ENCODE data around the gene CACNB1. TPM values are rescaled to one million over a fixed set of nuclear protein-coding genes. Genes with fewer than 3 reads are reported as not detected.

Gene CACNB1
- total RNA-seq, 1 experiment from 2014 or later: 20.0 TPM

DNA sequence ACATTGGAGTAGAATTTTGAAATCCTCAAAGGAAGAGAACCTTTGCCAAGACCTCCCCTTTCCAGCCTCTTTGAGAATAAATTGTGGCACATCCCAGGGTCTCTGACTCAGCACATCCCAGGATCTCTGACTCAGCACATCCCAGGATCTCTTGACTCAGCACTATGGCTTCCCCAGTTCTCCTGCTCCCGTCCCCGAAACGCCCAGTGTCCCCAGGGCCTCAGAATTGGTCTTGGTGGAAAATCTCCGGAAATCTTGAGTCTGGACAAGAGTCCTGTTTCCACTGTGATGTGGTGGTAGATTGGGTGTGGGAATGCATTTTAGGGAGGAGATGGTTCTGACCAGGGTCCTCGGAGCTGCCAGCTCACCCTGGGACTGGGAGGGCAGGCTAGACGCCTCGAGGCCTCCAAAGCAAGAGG, 65.3 kb downstream of the CACNB1 start:
- Histone ChIP-seq H2AK5ac (ENCODE audit: insufficient read length, low read length) (no peak overlapping the region), H4K91ac (ENCODE audit: insufficient read length, low read depth, low read length) (no peak overlapping the region), H2BK15ac (ENCODE audit: low read depth, low read length) (no peak overlapping the region), H3K4me1 (ENCODE audit: insufficient read depth, low read length) (no peaks in the 10 kb centered on the region; the same call in 1 of the 2 replicates), H3K18ac (ENCODE audit: insufficient read length, low read depth, low read length) (no peak overlapping the region), H3K27me3 (ENCODE audit: insufficient read depth, low read length) (no peaks in the 10 kb centered on the region), H3K9ac (ENCODE audit: extremely low read depth, insufficient read length, low read length) (no peak overlapping the region), H3K23ac (ENCODE audit: insufficient read length, low read depth, low read length) (no peak overlapping the region), H3K27ac (ENCODE audit: insufficient read length, low read depth, low read length) (no peak overlapping the region), H3K4ac (ENCODE audit: low read depth, low read length) (no peak overlapping the region), H3K4me2 (ENCODE audit: insufficient read depth, insufficient read length, low read length) (no peak overlapping the region), H2AFZ (ENCODE audit: low read length) (no peak overlapping the region), H4K8ac (replicated peaks; ENCODE audit: insufficient read length, low read depth, low read length) (no peak overlapping the region), H3K56ac (ENCODE audit: insufficient read length, low read depth, low read length) (no peak overlapping the region), H2BK12ac (ENCODE audit: insufficient read length, low read depth, low read length) (no peak overlapping the region), H3T11ph (ENCODE audit: low read length) (no peak overlapping the region), H3K79me1 (ENCODE audit: insufficient read depth, low read depth, low read length, poor library complexity, severe bottlenecking) (no peaks in the 10 kb centered on the region), H3K79me2 (ENCODE audit: insufficient read depth, low read length) (no peaks in the 10 kb centered on the region), H2BK20ac (ENCODE audit: low read depth, low read length, poor library complexity, severe bottlenecking) (no peak overlapping the region), H4K5ac (ENCODE audit: insufficient read length, low read depth, low read length) (no peak overlapping the region), H4K20me1 (ENCODE audit: control insufficient read depth, insufficient read depth, insufficient read length) (no peaks in the 10 kb centered on the region), H3K9me3 (ENCODE audit: control insufficient read depth, low read depth, low read length) (no peaks in the 10 kb centered on the region), H2BK120ac (ENCODE audit: low read depth, low read length, poor library complexity, severe bottlenecking) (no peak overlapping the region), H3K23me2 (ENCODE audit: insufficient read length, low read depth, low read length, poor library complexity, severe bottlenecking) (no peaks in the 10 kb centered on the region), H3K14ac (ENCODE audit: insufficient read depth, low read length) (no peak overlapping the region; the same call in 1 of the 2 replicates), H2BK5ac (ENCODE audit: insufficient read length, low read length) (no peak overlapping the region)
- no CpG with 5 or more reads among the region's 7 CpGs for WGBS (ENCODE audit: extremely low coverage, insufficient read length, low lambda C conversion rate)
- no peaks in the 10 kb centered on the region; a peak in 1 of 5 replicates for H3K9me3 Mint-ChIP-seq
- H3K27ac Mint-ChIP-seq: peak overlapping the region; percentile 41 to 62 (median 58); a peak in 5 of 7 replicates
- peaks cover 5% of the 10 kb centered on the region for H3K27me3 Mint-ChIP-seq (ENCODE audit: low read depth)
- peaks cover 8 to 9% of the 10 kb centered on the region in 2 experiments; a peak in 3 of 4 replicates for H3K4me1 Mint-ChIP-seq
- TF ChIP-seq, protein P1, sequence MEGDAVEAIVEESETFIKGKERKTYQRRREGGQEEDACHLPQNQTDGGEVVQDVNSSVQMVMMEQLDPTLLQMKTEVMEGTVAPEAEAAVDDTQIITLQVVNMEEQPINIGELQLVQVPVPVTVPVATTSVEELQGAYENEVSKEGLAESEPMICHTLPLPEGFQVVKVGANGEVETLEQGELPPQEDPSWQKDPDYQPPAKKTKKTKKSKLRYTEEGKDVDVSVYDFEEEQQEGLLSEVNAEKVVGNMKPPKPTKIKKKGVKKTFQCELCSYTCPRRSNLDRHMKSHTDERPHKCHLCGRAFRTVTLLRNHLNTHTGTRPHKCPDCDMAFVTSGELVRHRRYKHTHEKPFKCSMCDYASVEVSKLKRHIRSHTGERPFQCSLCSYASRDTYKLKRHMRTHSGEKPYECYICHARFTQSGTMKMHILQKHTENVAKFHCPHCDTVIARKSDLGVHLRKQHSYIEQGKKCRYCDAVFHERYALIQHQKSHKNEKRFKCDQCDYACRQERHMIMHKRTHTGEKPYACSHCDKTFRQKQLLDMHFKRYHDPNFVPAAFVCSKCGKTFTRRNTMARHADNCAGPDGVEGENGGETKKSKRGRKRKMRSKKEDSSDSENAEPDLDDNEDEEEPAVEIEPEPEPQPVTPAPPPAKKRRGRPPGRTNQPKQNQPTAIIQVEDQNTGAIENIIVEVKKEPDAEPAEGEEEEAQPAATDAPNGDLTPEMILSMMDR (conservative IDR thresholded peaks at IDR 0.05): no peak
- no peak for DNase-seq
- no peaks in the 10 kb centered on the region; a peak in 2 of 7 replicates for H3K36me3 Mint-ChIP-seq (ENCODE audit: insufficient read depth in 1 of 3, low read depth in 3 of 3)
- no peak overlapping the region; a peak in 1 of 5 replicates for H3K4me3 Mint-ChIP-seq

Data from H9 (cell line).